ENCODE measurements around the gene COL1A1.

DNA sequence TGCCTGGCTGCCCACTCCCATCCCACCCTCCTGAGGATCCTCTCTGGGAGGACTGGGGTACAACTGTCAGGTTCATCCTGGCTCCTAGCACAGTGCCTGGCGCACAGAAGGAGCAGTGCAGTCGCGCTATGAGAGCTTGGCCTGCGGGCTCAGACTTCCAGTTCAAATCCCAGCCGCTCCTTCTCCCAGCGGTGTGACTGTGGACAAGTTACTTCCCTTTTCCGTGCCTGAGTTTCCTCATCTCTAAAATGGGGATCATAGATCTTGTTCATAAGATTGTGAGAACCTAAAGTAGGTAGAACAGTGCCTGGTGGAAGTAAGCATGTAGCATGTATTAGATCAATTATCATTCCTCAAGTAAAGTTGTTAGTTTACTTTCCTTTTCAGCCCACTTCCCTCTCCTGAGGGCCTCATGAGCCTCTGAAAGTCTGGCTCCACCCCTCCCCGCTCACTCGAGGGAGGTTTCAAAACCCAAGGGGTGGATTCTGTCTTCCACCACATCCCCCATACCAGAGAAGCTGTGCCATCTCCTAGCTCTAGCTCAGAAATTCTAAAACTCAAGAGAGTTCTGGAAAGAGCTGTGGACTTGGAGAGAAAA is 19.9 kb upstream of the COL1A1 start:
- TF ChIP-seq, protein P1, sequence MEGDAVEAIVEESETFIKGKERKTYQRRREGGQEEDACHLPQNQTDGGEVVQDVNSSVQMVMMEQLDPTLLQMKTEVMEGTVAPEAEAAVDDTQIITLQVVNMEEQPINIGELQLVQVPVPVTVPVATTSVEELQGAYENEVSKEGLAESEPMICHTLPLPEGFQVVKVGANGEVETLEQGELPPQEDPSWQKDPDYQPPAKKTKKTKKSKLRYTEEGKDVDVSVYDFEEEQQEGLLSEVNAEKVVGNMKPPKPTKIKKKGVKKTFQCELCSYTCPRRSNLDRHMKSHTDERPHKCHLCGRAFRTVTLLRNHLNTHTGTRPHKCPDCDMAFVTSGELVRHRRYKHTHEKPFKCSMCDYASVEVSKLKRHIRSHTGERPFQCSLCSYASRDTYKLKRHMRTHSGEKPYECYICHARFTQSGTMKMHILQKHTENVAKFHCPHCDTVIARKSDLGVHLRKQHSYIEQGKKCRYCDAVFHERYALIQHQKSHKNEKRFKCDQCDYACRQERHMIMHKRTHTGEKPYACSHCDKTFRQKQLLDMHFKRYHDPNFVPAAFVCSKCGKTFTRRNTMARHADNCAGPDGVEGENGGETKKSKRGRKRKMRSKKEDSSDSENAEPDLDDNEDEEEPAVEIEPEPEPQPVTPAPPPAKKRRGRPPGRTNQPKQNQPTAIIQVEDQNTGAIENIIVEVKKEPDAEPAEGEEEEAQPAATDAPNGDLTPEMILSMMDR (IDR thresholded peaks at IDR 0.05): no peak
- no peak for TF ChIP-seq POLR2A (IDR thresholded peaks at IDR 0.05)
